ENCODE measurements around the gene GPRIN2.
"Not testable (repeated sequence)": the region's sequence is repeated elsewhere in the genome, so short reads cannot be mapped to it uniquely, and the experiment has no call there.

Gene GPRIN2

DNA sequence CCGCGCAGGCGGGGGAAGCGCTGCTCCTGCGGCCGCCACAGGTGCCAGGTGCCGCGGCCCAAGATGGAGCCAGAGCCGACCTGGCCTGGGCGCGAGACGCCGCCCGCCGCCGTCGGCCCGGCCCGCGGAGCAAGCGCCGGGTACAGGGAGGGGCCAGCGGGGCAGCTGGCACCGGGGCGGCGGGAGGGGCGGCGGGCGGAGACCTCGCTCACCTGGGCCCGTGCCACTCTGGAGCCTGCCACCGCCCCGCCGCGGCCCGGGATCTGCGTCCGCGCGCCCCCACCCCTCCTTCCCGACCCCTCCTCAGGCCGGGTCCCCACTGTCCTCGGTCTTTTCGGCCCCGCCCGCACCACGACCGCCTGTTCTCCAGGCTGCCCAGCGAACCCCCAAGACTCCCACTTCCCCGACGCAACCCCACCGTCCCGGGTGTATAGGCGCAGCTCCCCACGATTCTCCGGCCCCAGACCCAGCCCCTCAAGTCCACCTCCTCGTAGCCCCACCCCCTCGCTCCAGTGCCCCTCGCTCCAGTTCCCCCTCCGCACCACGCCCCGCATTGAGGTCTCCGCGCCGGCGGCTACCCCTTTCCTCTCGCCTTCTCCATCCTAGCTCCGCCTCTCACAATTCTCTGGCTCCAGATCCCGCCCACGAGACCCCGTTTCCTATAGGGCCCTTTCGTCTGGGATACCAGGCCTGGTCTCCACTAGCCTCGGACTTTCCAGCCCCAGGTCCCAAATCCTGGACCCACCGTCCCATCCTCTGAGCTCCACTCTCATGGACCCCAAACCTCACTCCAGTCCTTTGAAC is at the start of gene GPRIN2:
GPRIN2 (minus strand) TSS at position 144 of the 804 bp plus-strand sequence. CDS start 5,922 bp downstream, outside the sequence.
- no peak for DNase-seq

- not testable (repeated sequence) for DNase-seq
Observed at GRCh38 chr10:46600516-46600915, 44.1 kb upstream of the GPRIN2 start.

DNA sequence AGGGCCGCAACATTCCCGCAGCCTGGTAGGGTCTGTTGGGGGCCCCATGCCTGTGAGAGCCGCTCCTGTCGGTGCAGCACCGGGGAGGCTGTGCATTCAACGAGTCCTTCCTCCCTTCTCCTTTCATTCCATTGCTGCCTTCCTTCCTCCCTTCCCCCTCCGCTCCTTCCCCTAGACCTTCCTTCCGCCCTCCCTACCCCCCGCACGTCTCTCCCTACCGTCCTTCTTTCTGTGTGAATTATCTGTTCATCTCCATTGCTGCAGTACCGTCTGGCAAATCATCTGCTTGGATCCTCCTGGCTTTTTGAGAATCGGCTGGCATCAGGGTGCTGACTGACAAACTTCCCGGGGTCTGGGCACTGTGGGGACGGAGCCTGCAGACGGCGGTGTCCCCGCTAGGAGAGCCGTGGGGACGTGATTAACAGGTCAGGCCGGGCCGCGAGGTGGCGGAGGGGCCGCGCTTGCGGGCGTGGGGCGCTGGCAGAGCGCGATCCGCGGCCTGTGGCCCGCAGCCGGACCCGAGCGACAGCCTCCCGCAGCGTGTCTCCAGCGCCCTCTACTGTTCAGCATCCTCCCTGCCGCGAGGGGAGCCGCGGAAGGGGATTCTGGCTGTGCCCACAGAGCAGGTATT is 41.3 kb upstream of the GPRIN2 start:
- not testable (repeated sequence) for DNase-seq

GRCh38 chr10:46596570-46596969 is 40.1 kb upstream of the GPRIN2 start:
- DNase-seq, result not testable (repeated sequence)

GRCh38 chr10:46594453-46595063 is 38.1 kb upstream of the GPRIN2 start:
- not testable (repeated sequence) for DNase-seq

GRCh38 chr10:46593307-46593706 is 36.8 kb upstream of the GPRIN2 start:
- DNase-seq, result not testable (repeated sequence)

DNA sequence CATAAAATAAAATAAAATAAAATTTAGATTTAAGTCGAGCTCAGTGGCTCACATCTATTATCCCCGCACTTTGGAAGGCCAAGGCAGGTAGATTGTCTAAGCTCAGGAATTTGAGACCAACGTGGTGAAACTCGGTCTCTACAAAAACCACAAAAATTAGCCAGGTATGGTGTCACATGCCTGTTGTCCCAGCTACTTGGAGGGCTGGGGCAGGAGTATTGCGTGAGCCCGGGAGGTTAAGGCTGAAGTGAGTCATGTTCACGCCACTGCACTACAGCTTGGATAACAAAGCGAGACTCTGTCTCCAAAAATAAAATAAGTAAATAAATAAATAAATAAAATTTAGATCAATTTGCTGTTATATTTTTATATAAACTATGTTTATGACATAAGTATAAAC is 34.6 kb upstream of the GPRIN2 start:
- DNase-seq, result not testable (repeated sequence)

DNA sequence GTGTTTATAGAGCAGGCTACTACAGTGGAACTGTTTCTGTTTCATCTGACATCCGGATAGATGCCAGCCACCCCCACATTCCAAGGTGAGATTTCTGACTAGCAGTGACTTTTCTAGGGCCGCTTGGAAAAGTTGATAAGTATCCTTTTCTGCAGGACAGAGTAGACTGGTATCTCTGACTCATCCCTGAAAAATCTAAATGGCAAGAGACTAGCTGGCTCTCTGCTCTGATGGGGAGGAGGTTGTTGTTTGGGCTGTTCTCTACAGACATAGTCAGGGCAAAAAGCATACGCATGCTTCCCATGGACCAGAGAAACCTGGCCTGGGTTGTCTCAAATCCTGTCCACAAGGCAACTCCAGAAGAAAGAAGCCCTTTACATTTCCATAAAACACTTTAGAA is 33.1 kb upstream of the GPRIN2 start:
- not testable (repeated sequence) for DNase-seq

DNA sequence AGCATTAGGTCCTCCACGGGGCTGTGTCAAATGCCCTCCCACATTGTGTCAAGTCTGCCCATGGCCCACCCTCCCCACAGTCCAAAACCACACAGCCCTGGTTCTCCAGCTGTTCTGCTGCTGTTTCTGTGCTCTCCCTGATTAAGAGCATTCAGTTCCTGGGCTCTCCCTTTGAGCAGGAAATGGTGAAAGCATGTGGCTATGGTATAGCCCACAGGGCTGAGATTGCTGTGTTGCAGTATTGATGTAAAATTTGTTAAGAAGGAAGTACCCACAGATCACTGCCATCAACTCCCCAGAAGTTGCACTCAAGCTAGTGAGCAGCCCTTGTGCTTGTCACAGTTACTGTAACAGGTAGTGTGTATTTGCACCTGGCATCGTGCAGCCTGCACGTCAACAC is 31.8 kb upstream of the GPRIN2 start:
- DNase-seq, result not testable (repeated sequence)

DNA sequence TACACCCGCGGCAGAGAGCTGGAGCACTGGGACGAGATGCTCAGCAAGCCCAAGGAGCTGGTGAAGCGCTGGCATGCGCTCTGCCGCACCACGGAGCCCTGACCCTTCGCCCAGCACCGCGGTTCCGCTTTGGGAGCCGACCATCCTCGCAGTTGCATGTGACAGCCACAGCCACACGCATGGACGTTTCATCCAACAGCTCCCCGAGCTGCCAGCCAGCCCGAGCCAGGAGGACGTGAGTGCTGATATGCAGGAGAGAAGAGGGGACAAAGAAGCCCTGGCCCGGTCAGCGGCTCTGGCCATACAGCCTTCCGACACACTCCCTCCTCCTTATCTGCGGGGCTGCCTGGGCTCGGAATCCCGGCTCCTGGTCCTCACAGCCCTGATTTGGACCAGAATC is 31.1 kb upstream of the GPRIN2 start:
- DNase-seq, result not testable (repeated sequence)

GRCh38 chr10:46585246-46585645 is 28.8 kb upstream of the GPRIN2 start:
- not testable (repeated sequence) for DNase-seq

- DNase-seq, result not testable (repeated sequence)
Observed at GRCh38 chr10:46584196-46584595, 27.7 kb upstream of the GPRIN2 start.

DNA sequence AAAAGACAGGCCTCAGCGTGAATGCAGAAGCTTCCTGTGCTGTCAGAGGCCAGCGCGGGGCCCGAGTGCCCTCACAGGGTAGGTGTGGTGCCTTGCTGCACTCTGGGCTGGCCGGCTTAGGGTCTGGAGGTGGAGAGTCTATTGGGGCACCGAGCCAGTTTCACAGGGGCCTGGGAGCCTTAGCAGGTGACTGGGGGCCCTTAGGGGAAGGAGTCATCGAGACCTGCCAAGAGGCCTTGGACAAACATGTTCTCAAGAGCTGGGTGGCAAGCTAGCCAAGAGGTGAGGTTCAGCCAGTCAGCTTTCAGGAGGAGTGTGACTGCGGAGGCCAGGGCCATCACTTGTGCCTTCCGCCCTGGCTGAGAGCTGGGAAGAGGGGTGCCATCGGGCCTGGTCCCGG is 26.1 kb upstream of the GPRIN2 start:
- not testable (repeated sequence) for DNase-seq

DNA sequence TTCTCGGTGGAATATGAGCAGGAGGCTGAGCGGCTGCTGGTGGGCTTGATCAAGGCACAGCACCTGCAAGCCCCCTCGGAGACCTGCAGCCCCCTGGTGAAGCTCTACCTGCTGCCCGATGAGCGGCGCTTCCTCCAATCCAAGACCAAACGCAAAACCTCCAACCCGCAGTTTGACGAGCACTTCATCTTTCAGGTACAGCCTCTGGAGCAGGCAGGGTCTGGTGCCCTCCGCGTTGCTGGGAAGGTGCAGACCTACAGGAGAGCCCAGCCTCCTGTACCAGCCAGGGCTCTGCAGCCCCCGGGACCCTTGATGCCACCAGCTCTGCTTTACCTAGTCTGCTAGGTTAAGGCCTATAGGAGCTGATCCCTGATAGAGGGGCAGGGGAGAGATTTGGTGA is 25.5 kb upstream of the GPRIN2 start:
- DNase-seq, result not testable (repeated sequence)

DNA sequence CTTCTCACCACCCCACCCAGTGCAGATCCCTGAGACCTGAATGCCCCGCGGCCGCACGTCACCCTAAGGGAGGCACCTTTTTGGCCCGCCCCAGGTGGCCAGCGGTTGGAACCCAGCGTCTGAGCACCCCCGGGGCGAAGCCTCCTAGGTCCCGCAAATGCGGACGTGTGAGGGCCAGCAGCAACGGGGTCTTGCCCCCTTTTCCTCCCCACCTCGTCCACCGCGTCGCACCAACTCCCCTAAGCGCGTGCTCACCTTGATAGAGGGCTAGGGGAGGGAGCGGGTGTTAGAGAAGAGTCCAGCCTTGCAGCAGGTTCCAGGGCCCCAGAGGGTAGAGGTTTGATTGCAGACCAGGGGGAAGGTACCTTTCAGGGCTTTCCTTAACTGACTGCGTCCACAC is 22.9 kb upstream of the GPRIN2 start:
- DNase-seq, result not testable (repeated sequence)

GRCh38 chr10:46578474-46579178 is 22.2 kb upstream of the GPRIN2 start, which contains the start of gene SYT15:
Gene SYT15, plus strand, starts transcription at chr10:46579128. Its CDS starts 41 bp downstream, at chr10:46579169.
- DNase-seq, result not testable (repeated sequence)

DNA sequence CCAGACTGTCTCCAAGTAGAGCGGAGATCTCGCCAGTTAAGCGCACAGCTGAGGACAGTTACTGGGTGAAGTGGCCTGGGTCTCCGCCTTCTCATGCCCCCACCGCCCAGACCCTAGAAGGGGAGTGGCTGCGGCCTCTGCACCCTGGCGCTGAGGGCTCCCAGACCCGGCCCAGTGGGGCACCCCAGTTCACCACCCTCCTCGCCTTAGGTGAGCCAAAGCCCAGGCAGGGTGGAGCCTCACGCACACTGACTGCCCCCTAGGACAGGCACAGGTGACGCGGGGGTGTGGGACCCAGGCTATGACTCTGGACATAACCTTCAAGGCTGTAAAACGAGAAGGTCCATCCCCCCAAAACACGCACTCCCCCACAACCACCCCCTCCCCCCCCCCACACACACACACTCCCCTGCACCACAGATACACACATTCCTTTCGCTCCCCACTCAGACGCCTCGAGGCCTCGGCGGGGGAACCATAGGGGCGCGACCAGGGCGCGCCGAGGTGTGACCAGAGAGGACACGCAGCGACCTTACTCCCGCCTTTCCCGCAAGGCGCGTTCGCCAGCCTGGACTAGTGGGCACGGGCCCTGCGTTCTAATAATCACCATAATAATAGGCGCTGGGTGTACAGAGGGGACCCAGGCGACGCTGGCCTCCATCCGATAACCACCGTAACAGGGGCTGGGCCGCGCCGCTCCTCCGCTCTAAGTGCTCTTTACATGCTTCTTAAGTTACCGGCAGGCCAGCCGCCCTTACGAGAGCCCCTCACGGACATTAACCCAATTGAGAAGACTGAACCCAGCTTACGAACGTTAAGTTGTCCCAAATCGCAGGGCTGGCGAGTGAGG is 21.4 kb upstream of the GPRIN2 start:
- DNase-seq, result not testable (repeated sequence)

- not testable (repeated sequence) for DNase-seq
Observed at GRCh38 chr10:46573884-46574283, 17.4 kb upstream of the GPRIN2 start.

GRCh38 chr10:46573314-46573713 is 16.9 kb upstream of the GPRIN2 start:
- not testable (repeated sequence) for DNase-seq

GRCh38 chr10:46572765-46573164 is 16.3 kb upstream of the GPRIN2 start:
- DNase-seq, result not testable (repeated sequence)

DNA sequence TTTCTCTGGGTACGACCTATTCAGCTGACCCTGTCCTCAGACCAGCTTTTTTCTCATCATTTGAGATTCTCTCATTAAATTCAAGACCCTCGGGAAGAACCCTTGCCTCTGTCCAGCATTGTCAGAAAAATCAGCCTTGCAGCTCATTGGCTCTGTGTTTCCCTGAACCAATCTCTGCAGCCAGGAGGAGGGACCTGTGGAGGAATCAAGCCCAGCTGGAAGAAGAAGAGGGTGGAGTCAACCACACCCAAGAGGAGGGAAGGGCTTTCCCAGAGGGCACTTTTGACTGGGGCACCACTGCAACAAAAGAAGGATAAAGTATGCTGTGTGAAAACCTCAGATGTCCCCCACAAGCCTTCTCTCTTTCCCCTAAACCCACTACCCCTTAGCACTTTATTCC is 14.2 kb upstream of the GPRIN2 start:
- DNase-seq, result not testable (repeated sequence)

- DNase-seq, result not testable (repeated sequence)
Observed at GRCh38 chr10:46567151-46567550, 10.7 kb upstream of the GPRIN2 start.
